Amniotic stem cell (primary cell): ENCODE measurements around the gene TRAF3.
"Not testable (repeated sequence)": the region's sequence is repeated elsewhere in the genome, so short reads cannot be mapped to it uniquely, and the experiment has no call there.

Experiments used
- DNase-seq: peaks from one replicate; lab custom pipeline; 2025; lab: John Stamatoyannopoulos, UW

Gene TRAF3

GRCh38 chr14:102829016-102829548 is 51.8 kb downstream of the TRAF3 start:
- DNase-seq: no peak

- DNase-seq: no peak
Observed at GRCh38 chr14:102830474-102831045, 53.3 kb downstream of the TRAF3 start.

GRCh38 chr14:102831163-102831804 is 54.0 kb downstream of the TRAF3 start:
- no peak for DNase-seq

GRCh38 chr14:102833341-102833740 is 56.1 kb downstream of the TRAF3 start:
- DNase-seq: no peak

GRCh38 chr14:102833991-102834390 is 56.7 kb downstream of the TRAF3 start:
- no peak for DNase-seq

GRCh38 chr14:102835959-102836358 is 58.7 kb downstream of the TRAF3 start:
- no peak for DNase-seq

GRCh38 chr14:102837120-102837519 is 59.9 kb downstream of the TRAF3 start:
- not testable (repeated sequence) for DNase-seq

- DNase-seq: no peak
Observed at GRCh38 chr14:102838501-102838900, 61.3 kb downstream of the TRAF3 start.

- no peak for DNase-seq
Observed at GRCh38 chr14:102840115-102840514, 62.9 kb downstream of the TRAF3 start.

- DNase-seq: no peak
Observed at GRCh38 chr14:102840771-102841528, 63.7 kb downstream of the TRAF3 start.

- no peak for DNase-seq
Observed at GRCh38 chr14:102848830-102849525, 71.7 kb downstream of the TRAF3 start.

GRCh38 chr14:102849526-102850379 is 72.5 kb downstream of the TRAF3 start:
- DNase-seq: no peak

GRCh38 chr14:102853648-102854047 is 76.4 kb downstream of the TRAF3 start:
- DNase-seq: no peak

- DNase-seq: no peak
Observed at GRCh38 chr14:102854091-102854703, 76.9 kb downstream of the TRAF3 start.

GRCh38 chr14:102856179-102856578 is 78.9 kb downstream of the TRAF3 start:
- DNase-seq: no peak

GRCh38 chr14:102857444-102857843 is 80.2 kb downstream of the TRAF3 start:
- DNase-seq: no peak

GRCh38 chr14:102859911-102860310 is 82.7 kb downstream of the TRAF3 start:
- no peak for DNase-seq

- DNase-seq: no peak
Observed at GRCh38 chr14:102862154-102862773, 85.0 kb downstream of the TRAF3 start.

- DNase-seq: no peak
Observed at GRCh38 chr14:102863381-102863780, 86.1 kb downstream of the TRAF3 start.

GRCh38 chr14:102865916-102866315 is 88.7 kb downstream of the TRAF3 start:
- not testable (repeated sequence) for DNase-seq
